Endothelial cell of umbilical vein (primary cell): Measurements from ENCODE around the gene OAS3.

Source experiments
- CTCF ChIP-seq, 2 donors: IDR thresholded peaks; 1 replicate in 1 of 2; 2 replicates in 1 of 2; pipeline ENCODE4 v1.5.1; 2011; ENCODE audit warnings: low read length in 2 of 2, mild to moderate bottlenecking in 2 of 2, moderate library complexity in 2 of 2, control low read depth in 1 of 2, inconsistent platforms in 1 of 2, low read depth in 1 of 2; ENCODE audit not compliant: insufficient read depth in 1 of 2; ENCODE audit errors: extremely low read depth in 1 of 2
- POLR2A ChIP-seq: IDR thresholded peaks from 2 replicates; pipeline ENCODE4 v1.6.1; 2012; ENCODE audit warnings: low read depth, mild to moderate bottlenecking, control low read depth, low read length

DNA sequence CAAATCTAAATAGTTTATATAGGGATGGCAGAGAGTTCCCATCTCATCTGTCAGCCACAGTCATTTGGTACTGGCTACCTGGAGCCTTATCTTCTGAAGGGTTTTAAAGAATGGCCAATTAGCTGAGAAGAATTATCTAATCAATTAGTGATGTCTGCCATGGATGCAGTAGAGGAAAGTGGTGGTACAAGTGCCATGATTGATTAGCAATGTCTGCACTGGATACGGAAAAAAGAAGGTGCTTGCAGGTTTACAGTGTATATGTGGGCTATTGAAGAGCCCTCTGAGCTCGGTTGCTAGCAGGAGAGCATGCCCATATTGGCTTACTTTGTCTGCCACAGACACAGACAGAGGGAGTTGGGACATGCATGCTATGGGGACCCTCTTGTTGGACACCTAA is 32.1 kb downstream of the OAS3 start:
- no peak for TF ChIP-seq POLR2A
- TF ChIP-seq CTCF (IDR thresholded peaks at IDR 0.05; ENCODE audit: extremely low read depth in 1 of 2, insufficient read depth in 1 of 2, low read depth in 1 of 2, low read length in 2 of 2): no peak
